HG03354 (cell line): Measurements from ENCODE around the gene DGKD.
A peak's percentile ranks its signal among the peaks of the same experiment; 100 is the strongest.

Source experiments
- ATAC-seq: cut with Tn5 transposase; IDR thresholded peaks from one replicate; pipeline ENCODE4 v1.9.1; 2021; ENCODE audit warnings: mild to moderate bottlenecking; ENCODE audit not compliant: unreplicated experiment, poor library complexity, severe bottlenecking

DGKD gene

DNA sequence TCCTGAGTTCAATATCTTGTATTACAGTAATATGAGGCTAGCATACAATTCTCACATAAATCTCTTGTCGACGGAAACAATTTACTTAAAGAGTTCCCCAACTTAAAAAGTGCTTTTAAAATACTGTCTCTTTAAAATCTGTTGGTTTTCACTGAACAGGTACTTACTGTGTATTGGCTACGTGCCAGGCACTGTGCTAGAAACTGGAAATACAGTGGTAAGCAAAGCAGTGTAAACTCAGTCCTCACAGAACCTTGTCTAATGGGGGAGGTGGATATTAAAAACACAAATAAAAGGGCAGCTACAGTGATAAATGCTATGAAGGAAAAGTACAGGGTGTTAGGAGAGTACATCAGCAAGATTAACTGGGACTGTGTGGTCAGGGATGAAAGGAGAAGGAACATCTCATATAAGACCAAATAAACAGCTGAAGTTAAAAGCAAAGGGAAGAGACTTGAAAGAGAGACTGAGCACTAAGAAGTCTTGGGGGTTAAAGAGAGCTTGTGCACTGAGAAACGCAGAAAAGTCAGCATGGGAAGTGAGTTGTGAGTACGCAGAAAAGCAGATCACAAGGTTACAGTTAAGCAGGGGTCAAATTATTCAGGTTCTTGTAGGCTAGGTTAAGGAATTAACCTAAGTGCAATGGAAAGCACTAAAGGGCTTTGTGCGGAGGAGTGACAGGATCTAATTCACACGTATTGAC lies 159.8 kb downstream of the DGKD start:
- ATAC-seq: peak; percentile 50

DNA sequence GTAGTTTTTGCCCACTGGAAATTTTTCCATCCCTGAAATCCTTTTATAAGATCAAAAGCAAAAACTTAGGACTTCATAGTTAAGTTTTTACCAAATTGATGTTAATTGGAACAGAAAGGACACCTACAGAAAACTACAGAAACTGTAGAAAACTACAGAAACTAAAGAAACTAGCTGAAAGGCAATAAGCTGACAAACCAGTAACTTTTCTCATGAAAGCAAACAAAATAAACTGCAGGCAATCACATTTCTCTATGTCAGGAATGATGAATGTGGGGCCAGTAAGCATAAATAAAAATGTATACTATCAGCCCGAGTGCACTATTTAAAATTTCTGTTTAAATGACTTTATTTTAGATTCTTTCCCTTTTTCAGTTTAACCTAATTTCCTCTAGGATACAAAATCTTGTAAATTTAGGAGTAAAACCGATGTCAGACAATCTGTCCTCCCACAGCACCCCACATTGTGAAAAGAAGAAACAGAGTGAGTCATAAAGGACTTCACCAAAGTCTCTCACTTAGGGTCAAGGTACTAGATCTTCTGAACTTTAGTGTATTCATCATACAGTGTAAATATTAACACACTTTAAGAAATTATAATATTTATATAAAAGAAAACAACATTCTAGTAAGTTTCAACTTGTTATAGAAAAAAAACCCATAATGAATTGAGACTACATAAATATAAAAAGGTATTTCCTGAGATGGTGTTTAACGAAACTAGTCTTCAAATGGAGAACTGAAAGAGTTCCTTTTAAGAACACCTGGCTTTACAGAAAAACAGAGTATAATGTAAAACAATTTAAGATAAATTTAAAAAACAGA lies 165.7 kb downstream of the DGKD start:
- ATAC-seq: peak; percentile 97
